OCI-LY1 (cell line): Measurements from ENCODE around the gene LRRC74A.

ENCODE experiments used
- H2AFZ ChIP-seq: fragments of 200-600 bp; sonication (generic), shearing (Covaris generic); 2 replicates; pipeline ENCODE4 v1.6.0; 2014; ENCODE audit warnings: antibody characterized with exemption, mild to moderate bottlenecking, low read length
- H3F3A ChIP-seq: fragments of 200-600 bp; sonication (generic), shearing (Covaris generic); 2 replicates; pipeline ENCODE4 v1.6.0; 2014; ENCODE audit warnings: mild to moderate bottlenecking, antibody characterized with exemption, low read length, moderate library complexity; ENCODE audit not compliant: insufficient read depth
- H3K27ac ChIP-seq: fragments of 200-600 bp; sonication (generic); 2 replicates; pipeline ENCODE4 v1.5.1; 2014; ENCODE audit warnings: low read length, mixed run types, mild to moderate bottlenecking, low read depth; ENCODE audit not compliant: poor library complexity, severe bottlenecking
- H3K27me3 ChIP-seq: fragments of 200-600 bp; sonication (generic); 2 replicates; pipeline ENCODE4 v1.6.0; 2014; ENCODE audit warnings: antibody characterized with exemption, mild to moderate bottlenecking, low read length, moderate library complexity; ENCODE audit not compliant: insufficient read depth
- H3K36me3 ChIP-seq: fragments of 200-600 bp; sonication (generic); 2 replicates; pipeline ENCODE4 v1.6.1; 2014; ENCODE audit warnings: mild to moderate bottlenecking, antibody characterized with exemption, low read length, moderate library complexity, mixed read lengths; ENCODE audit not compliant: insufficient read depth
- H3K4me1 ChIP-seq: fragments of 200-600 bp; sonication (generic); 2 replicates; pipeline ENCODE4 v1.5.1; 2014; ENCODE audit warnings: mild to moderate bottlenecking, low read length, moderate library complexity; ENCODE audit not compliant: insufficient read depth, severe bottlenecking
- H3K4me2 ChIP-seq: fragments of 200-600 bp; sonication (generic), shearing (Covaris generic); 2 replicates; pipeline ENCODE4 v1.6.1; 2014; ENCODE audit warnings: low read length
- H3K4me3 ChIP-seq: fragments of 200-600 bp; sonication (generic); 2 replicates; pipeline ENCODE4 v1.5.1; 2014; ENCODE audit warnings: low read length, low read depth, mild to moderate bottlenecking, mixed read lengths; ENCODE audit not compliant: poor library complexity, severe bottlenecking
- H3K79me2 ChIP-seq: fragments of 200-600 bp; shearing (Covaris generic); 2 replicates; pipeline ENCODE4 v1.6.1; 2016; ENCODE audit warnings: mixed run types, low read length, mixed read lengths; ENCODE audit not compliant: insufficient read depth
- H3K9ac ChIP-seq: fragments of 200-600 bp; sonication (generic), shearing (Covaris generic); 2 replicates; pipeline ENCODE4 v1.6.1; 2014; ENCODE audit warnings: mild to moderate bottlenecking, low read length, mixed read lengths
- H3K9me2 ChIP-seq: fragments of 200-600 bp; sonication (generic), shearing (Covaris generic); 2 replicates; pipeline ENCODE4 v1.6.1; 2014; ENCODE audit warnings: low read depth, mild to moderate bottlenecking, low read length, mixed read lengths
- H3K9me3 ChIP-seq: fragments of 200-600 bp; shearing (Covaris generic); 2 replicates; pipeline ENCODE4 v1.6.1; 2014; ENCODE audit warnings: low read length, mixed read lengths
- H4K20me1 ChIP-seq: fragments of 200-600 bp; sonication (generic), shearing (Covaris generic); 2 replicates; pipeline ENCODE4 v1.6.0; 2016; ENCODE audit warnings: mild to moderate bottlenecking, low read length; ENCODE audit not compliant: insufficient read depth
- CTCF ChIP-seq: fragments of 200-600 bp; sonication (generic), shearing (Covaris generic); IDR thresholded peaks from 2 replicates; pipeline ENCODE4 v1.5.1; 2017; ENCODE audit warnings: mild to moderate bottlenecking, antibody characterized with exemption, low read length, moderate library complexity, mixed read lengths
- EZH2 ChIP-seq: fragments of 200-600 bp; sonication (generic), shearing (Covaris generic); IDR thresholded peaks from 2 replicates; pipeline ENCODE4 v1.8.0; 2017; ENCODE audit warnings: borderline replicate concordance, mixed run types, mild to moderate bottlenecking, antibody characterized with exemption, low read length, moderate library complexity, mixed read lengths

LRRC74A gene

DNA sequence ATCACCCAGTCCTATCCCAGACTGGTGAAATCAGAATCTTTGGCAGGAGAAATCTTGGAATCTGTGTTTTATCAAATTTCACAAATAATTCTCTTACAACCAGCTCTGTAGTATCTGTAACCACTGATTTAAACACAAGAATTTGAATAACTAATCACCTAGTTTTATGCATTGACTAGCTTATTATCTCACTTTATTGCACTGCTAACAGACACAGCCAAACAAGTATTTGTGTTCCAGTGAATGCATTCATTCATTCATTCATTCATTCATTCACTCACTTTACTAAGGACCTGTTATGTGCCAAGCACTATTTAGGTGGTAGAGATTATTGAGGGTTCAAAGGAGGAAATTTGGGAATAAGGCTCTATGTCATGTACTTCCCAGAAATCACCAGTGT is 16.2 kb downstream of the LRRC74A start:
- H3K4me3 ChIP-seq, result no peak overlapping the region
- H3K9me2 ChIP-seq, result no peaks in the 10 kb centered on the region
- no peak for TF ChIP-seq CTCF
- TF ChIP-seq EZH2, result no peak
- H3K27me3 ChIP-seq, result no peaks in the 10 kb centered on the region
- no peaks in the 10 kb centered on the region for H3K4me1 ChIP-seq
- H3K9ac ChIP-seq, result no peak overlapping the region
- H3K79me2 ChIP-seq, result no peaks in the 10 kb centered on the region
- H3K27ac ChIP-seq, result no peak overlapping the region
- no peak overlapping the region for H3K4me2 ChIP-seq
- no peaks in the 10 kb centered on the region for H3K36me3 ChIP-seq
- no peak overlapping the region for H2AFZ ChIP-seq
- H3F3A ChIP-seq, result no peaks in the 10 kb centered on the region
- H4K20me1 ChIP-seq, result no peaks in the 10 kb centered on the region
- no peaks in the 10 kb centered on the region for H3K9me3 ChIP-seq

DNA sequence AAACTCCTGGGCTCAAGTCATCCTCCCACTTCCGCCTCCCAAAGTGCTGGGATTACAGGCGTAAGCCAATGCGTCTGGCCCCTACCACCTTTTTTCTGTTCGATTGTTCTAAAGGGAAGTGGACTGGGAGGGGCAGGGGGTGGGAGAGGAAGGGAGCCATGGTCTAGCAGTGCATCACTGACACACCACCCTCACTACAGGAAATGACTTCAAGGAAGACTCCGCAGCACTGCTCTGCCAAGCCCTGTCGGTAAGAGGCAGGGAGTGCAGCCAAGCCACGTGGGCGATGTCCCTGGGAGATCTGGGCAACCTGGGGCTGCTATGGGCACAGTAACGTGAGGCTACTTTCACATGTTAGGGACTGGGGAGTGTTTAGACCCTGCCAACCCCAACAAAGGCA is 18.0 kb downstream of the LRRC74A start:
- no peak overlapping the region for H3K27ac ChIP-seq
- H3K9me2 ChIP-seq, result no peaks in the 10 kb centered on the region
- no peaks in the 10 kb centered on the region for H3F3A ChIP-seq
- H3K79me2 ChIP-seq, result no peaks in the 10 kb centered on the region
- H3K36me3 ChIP-seq, result no peaks in the 10 kb centered on the region
- H3K4me3 ChIP-seq, result no peak overlapping the region
- no peak overlapping the region for H3K9ac ChIP-seq
- no peaks in the 10 kb centered on the region for H3K27me3 ChIP-seq
- no peaks in the 10 kb centered on the region for H3K9me3 ChIP-seq
- H2AFZ ChIP-seq, result no peak overlapping the region
- no peak overlapping the region for H3K4me2 ChIP-seq
- no peaks in the 10 kb centered on the region for H3K4me1 ChIP-seq
- no peak for TF ChIP-seq EZH2
- no peak for TF ChIP-seq CTCF
- no peaks in the 10 kb centered on the region for H4K20me1 ChIP-seq

GRCh38 chr14:76846331-76847047 is 20.3 kb downstream of the LRRC74A start:
- Histone ChIP-seq H4K20me1 (no peaks in the 10 kb centered on the region), H3K4me1 (no peaks in the 10 kb centered on the region), H3K27me3 (no peaks in the 10 kb centered on the region), H3F3A (no peaks in the 10 kb centered on the region), H3K4me3 (no peak overlapping the region), H3K9ac (no peak overlapping the region), H2AFZ (no peak overlapping the region), H3K27ac (no peak overlapping the region), H3K4me2 (no peak overlapping the region), H3K79me2 (no peaks in the 10 kb centered on the region), H3K9me3 (no peaks in the 10 kb centered on the region), H3K9me2 (no peaks in the 10 kb centered on the region), H3K36me3 (no peaks in the 10 kb centered on the region)
- no peak for TF ChIP-seq EZH2
- no peak for TF ChIP-seq CTCF
